Neural crest cell (in vitro differentiated cells): ENCODE measurements around the gene CBX5. TPM values are rescaled to one million over a fixed set of nuclear protein-coding genes. Genes with fewer than 3 reads are reported as not detected.

Experiments used
- DNase-seq: peaks from one replicate; pipeline ENCODE4 v3.0.0; 2021; ENCODE audit warnings: low read depth, mixed read lengths, low spot score
- H3K27ac Mint-ChIP-seq: one replicate; pipeline ENCODE4 v1.8.0; 2021; ENCODE audit warnings: mild to moderate bottlenecking, mixed read lengths; ENCODE audit not compliant: unreplicated experiment
- H3K27me3 Mint-ChIP-seq: 2 replicates; pipeline ENCODE4 v1.8.0; 2021; ENCODE audit warnings: low read depth, mild to moderate bottlenecking, mixed read lengths
- H3K36me3 Mint-ChIP-seq: 2 replicates; pipeline ENCODE4 v1.8.0; 2021; ENCODE audit warnings: low read depth, mild to moderate bottlenecking, mixed read lengths
- H3K4me1 Mint-ChIP-seq: 2 replicates; pipeline ENCODE4 v1.8.0; 2021; ENCODE audit warnings: mixed read lengths
- H3K4me3 Mint-ChIP-seq: one replicate; pipeline ENCODE4 v1.8.0; 2021; ENCODE audit warnings: mild to moderate bottlenecking, mixed read lengths
- H3K9me3 Mint-ChIP-seq: 2 replicates; pipeline ENCODE4 v1.8.0; 2021; ENCODE audit warnings: mixed read lengths
- CTCF ChIP-seq: fragments of 200-600 bp; sonication (generic); conservative IDR thresholded peaks from 2 replicates; pipeline ENCODE4 v1.5.0; 2021; ENCODE audit warnings: antibody characterized with exemption, mild to moderate bottlenecking
- total RNA-seq: library from RNA; stranded (reverse); gene quantifications from 2 replicates; pipeline ENCODE4 v1.2.1, GENCODE V29; 2021

CBX5 gene
- total RNA-seq, 1 donor from 2014 or later, result 369 TPM

- DNase-seq, result peak; percentile 53
- no peak for TF ChIP-seq CTCF
- no peaks in the 10 kb centered on the region for H3K9me3 Mint-ChIP-seq
- peak within 1 kb of the TSS; percentile 67 for H3K4me3 Mint-ChIP-seq
- H3K36me3 Mint-ChIP-seq, result no peaks in the 10 kb centered on the region
- H3K27me3 Mint-ChIP-seq, result peaks cover 53% of the 10 kb centered on the region
- peaks cover 25% of the 10 kb centered on the region for H3K4me1 Mint-ChIP-seq
- H3K27ac Mint-ChIP-seq, result no peak within 1 kb of the TSS
These were observed 21.0 kb upstream of the CBX5 start, which contains the start of gene NFE2 for GRCh38 chr12:54300732-54301427. Gene NFE2 (minus strand): TSS chr12:54301015. CDS start chr12:54295248, 5,767 bp downstream.

GRCh38 chr12:54300225-54300731, 20.4 kb upstream of the CBX5 start:
- Mint-ChIP-seq H3K4me1 (peaks cover 30% of the 10 kb centered on the region), H3K9me3 (no peaks in the 10 kb centered on the region), H3K27me3 (peaks cover 53% of the 10 kb centered on the region), H3K4me3 (peak overlapping the region; percentile 45), H3K27ac (no peak overlapping the region), H3K36me3 (no peaks in the 10 kb centered on the region)
- TF ChIP-seq CTCF, result no peak
- no peak for DNase-seq

- no peak for TF ChIP-seq CTCF
- Mint-ChIP-seq H3K27me3 (peaks cover 52% of the 10 kb centered on the region), H3K36me3 (no peaks in the 10 kb centered on the region), H3K4me3 (no peak overlapping the region), H3K27ac (no peak overlapping the region), H3K9me3 (no peaks in the 10 kb centered on the region), H3K4me1 (peaks cover 36% of the 10 kb centered on the region)
- no peak for DNase-seq
These were observed 19.7 kb upstream of the CBX5 start for GRCh38 chr12:54299515-54300224.

- DNase-seq, result no peak
- H3K4me1 Mint-ChIP-seq, result peaks cover 40% of the 10 kb centered on the region
- no peak overlapping the region for H3K27ac Mint-ChIP-seq
- no peaks in the 10 kb centered on the region for H3K9me3 Mint-ChIP-seq
- peaks cover 44% of the 10 kb centered on the region for H3K27me3 Mint-ChIP-seq
- TF ChIP-seq CTCF, result no peak
- H3K36me3 Mint-ChIP-seq, result no peaks in the 10 kb centered on the region
- no peak overlapping the region for H3K4me3 Mint-ChIP-seq
These were observed 19.0 kb upstream of the CBX5 start for GRCh38 chr12:54298904-54299303.

- no peaks in the 10 kb centered on the region for H3K9me3 Mint-ChIP-seq
- no peak overlapping the region for H3K27ac Mint-ChIP-seq
- DNase-seq, result no peak
- H3K4me1 Mint-ChIP-seq, result peaks cover 45% of the 10 kb centered on the region
- H3K36me3 Mint-ChIP-seq, result peaks cover 4% of the 10 kb centered on the region
- peaks cover 29% of the 10 kb centered on the region for H3K27me3 Mint-ChIP-seq
- no peak overlapping the region for H3K4me3 Mint-ChIP-seq
- TF ChIP-seq CTCF, result no peak
These were observed 16.6 kb upstream of the CBX5 start for GRCh38 chr12:54296393-54297099.
